Measurements from ENCODE around the gene TMEM141.

TMEM141 gene

GRCh38 chr9:136790640-136791515 lies at the start of gene TMEM141:
TMEM141 (plus strand) TSS chr9:136791344; CDS start chr9:136791371, 27 bp downstream.
- FAIRE-seq (peak; percentile 92), DNase-seq (ENCODE audit: insufficient read length, low spot score) (peak; percentile 88)

DNA sequence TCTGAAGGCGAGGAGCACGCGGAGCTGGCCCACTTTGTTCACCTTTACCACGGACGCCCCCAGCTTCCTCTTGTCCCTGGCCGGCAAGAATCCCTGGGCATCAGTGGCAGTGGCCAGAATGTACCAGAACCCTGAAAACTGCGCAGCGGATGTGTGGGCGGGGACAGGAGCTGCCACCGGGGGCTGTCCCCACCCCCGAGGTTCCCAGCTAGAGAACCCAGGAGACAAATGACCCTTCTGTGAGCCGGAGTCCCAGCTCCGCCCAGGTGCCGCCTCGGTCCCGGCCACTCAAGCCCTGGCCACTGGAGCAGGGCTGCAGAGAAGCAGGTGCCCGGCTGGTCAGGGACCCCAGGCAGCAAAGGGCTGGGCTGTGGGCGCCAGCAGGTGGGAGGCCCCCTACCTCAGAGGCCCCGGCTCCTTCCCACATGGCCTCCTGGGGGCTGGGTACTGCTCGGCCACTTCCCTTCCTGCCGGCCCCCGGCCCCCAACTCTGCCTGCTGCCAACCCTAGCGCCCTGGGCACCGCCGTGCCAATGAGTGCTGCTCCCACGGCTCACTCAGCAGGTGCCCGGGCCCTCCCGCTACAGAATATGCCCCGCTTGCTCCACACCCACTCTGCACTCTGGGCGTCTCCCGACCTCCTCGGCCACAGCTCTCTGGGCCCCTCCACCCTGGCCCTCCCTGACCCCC lies 49.1 kb upstream of the TMEM141 start:
- peak; percentile 52 for FAIRE-seq

DNA sequence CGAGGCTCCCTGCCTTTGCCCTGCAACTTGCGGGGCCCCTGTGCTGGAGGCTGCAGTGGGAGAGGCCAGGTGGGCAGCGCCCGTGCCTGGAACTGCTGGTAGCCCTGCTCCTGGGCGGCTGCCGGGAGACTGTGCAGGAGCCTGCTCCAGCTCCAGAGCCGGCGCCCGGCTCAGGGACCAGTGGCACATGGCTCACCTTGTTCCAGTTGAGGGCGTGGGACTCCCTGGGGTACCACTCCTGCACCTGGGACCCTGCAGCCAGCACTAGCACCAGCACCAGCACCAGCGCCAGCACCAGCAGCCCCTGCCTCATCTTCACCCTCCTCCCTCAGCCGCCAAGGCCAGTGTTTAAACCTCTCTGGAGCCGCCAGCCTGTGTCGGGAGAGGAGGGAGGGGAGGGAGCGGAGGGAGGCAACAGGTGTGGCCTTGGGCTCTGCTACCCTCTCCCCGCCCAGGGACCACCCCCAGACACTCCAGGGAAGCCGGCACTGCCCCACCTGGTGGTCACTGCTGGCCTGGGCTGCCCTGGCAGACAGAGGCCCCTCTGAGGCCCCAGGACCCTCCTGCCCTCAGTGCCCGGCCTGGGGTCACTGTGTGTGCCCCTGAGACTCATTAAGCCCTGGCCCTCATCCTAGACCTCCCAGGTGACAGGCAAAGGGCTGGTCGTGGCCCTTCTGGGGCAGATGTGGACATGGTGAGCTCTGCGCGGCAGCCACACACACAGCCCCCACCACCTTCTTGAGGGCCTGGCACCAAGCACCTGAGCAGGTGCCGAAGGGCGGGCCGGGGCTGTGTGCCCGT lies 48.4 kb upstream of the TMEM141 start, which contains the start of gene LCN10:
Gene LCN10, minus strand, starts transcription at position 350 of the 801 bp plus-strand sequence. Its CDS starts 37 bp downstream, at position 313.
- no peak for DNase-seq (ENCODE audit: insufficient read length, low spot score)
- no peak for FAIRE-seq

More for the DNA sequence above, 49.1 kb upstream of the TMEM141 start:
- peak; percentile 77 for DNase-seq (ENCODE audit: insufficient read length, low spot score)

GRCh38 chr9:136743639-136744211 lies 47.4 kb upstream of the TMEM141 start:
- FAIRE-seq: no peak

DNA sequence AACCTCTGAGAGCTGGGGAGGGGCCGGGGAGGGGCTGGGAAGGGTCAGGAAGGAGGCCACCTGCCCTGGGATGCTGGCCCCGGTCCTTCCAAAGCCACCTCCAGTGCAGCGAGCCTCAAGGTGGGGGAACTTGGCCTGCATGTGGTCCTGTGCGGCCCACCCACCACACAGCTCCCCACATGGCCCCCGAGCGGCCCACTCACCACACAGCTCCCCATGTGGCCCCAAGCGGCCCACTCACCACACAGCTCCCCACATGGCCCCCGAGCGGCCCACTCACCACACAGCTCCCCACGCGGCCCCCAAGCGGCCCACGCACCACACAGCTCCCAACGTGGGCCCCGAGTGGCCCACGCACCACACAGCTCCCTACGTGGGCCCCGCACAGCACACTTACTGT lies 46.4 kb upstream of the TMEM141 start:
- FAIRE-seq (no peak), DNase-seq (ENCODE audit: insufficient read length, low spot score) (no peak)

More at GRCh38 chr9:136743639-136744211, 47.4 kb upstream of the TMEM141 start:
- DNase-seq (ENCODE audit: insufficient read length, low spot score): no peak

GRCh38 chr9:136745389-136746154 lies 45.6 kb upstream of the TMEM141 start:
- no peak for DNase-seq (ENCODE audit: insufficient read length, low spot score)
- no peak for FAIRE-seq

DNA sequence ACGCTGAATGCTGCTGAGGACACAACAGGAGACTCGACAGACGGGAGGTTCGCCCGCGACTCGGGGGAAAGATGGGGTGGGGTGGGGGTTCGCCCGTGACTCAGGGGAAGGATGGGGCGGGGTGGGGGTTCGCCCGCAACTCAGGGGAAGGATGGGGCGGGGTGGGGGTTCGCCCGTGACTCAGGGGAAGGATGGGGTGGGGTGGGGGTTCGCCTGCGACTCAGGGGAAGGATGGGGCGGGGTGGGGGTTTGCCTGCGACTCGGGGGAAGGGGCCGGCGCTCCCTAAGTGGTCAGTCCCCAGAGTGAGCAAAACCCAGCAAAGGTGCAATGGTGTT lies 45.0 kb upstream of the TMEM141 start:
- FAIRE-seq (no peak), DNase-seq (ENCODE audit: insufficient read length, low spot score) (no peak)

- DNase-seq (ENCODE audit: insufficient read length, low spot score) (no peak), FAIRE-seq (no peak)
These were observed 44.5 kb upstream of the TMEM141 start for GRCh38 chr9:136746621-136747020.

- FAIRE-seq: no peak
- no peak for DNase-seq (ENCODE audit: insufficient read length, low spot score)
These were observed 43.7 kb upstream of the TMEM141 start for GRCh38 chr9:136747161-136748060.

GRCh38 chr9:136748201-136748600 lies 42.9 kb upstream of the TMEM141 start, which contains the start of gene LCN6:
LCN6 (minus strand) TSS chr9:136748525; CDS start chr9:136748483, 42 bp downstream.
- DNase-seq (ENCODE audit: insufficient read length, low spot score): no peak
- FAIRE-seq: no peak

DNA sequence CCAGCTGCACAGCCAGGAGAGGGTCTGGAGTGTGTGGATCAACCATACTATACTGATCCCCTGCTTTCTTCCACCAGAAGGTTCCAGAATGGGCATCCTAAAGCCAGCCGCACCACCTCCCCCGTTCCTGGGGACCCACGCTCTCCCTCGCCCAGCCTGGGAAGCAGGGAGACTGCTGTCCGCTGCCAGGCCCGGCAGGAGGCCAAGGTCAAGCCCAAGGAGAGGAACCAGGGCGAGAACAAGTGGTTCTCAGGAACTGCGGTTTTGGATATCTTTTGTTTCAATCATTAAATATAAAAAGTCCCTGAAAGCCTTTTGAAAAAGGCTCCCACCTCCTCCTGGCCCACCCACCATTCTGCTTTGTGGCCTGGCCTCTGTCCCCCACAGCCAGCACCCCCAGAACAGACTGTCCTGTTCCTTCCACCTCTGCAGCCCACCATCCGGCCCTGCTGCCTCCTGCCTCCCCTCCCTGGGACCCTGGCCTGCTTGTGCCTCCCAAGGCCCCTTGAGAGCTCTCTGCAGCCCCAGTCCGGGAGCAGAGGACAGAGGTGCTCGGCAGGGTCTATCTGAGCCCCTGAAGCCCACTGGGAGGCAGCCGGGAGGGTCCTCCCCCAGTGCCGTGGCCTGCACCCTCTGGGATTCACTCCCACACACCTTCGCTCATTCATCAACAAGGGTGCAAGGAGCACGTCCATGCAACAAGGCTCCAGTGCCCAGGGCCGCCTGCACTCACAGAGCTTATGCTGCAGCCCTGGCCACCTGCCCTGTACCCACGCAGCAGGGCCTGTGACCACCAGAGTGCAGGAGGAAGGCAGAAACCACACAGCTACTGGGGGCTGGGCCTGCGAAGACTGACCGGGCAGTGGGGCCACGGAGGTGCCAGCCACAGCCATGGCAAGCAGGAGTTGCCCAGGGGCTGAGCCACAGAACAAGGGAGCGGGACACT lies 42.2 kb upstream of the TMEM141 start:
- no peak for DNase-seq (ENCODE audit: insufficient read length, low spot score)
- FAIRE-seq: no peak

- DNase-seq (ENCODE audit: insufficient read length, low spot score) (no peak), FAIRE-seq (no peak)
These were observed 40.6 kb upstream of the TMEM141 start for GRCh38 chr9:136750526-136750925.

DNA sequence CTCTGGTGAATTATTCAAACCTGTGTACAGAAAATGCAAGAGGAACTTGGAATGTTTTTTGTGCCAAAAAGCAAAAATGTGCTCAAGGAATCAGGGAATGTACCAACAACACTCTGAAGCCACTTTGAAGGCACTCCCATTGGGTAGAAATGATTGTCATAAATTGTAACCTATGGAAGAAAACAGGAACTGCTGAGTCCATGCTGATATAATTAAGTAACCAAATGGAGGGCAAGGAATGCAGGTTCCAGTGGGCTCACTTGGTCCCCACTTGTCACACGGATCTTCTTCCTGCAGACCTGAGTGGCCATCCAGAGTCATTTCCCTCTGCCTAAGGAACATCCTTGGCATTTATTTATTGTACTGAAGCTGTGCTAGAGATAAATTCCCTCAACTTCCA lies 39.9 kb upstream of the TMEM141 start:
- no peak for FAIRE-seq
- no peak for DNase-seq (ENCODE audit: insufficient read length, low spot score)

GRCh38 chr9:136751814-136752213 lies 39.3 kb upstream of the TMEM141 start:
- DNase-seq (ENCODE audit: insufficient read length, low spot score): no peak
- no peak for FAIRE-seq

GRCh38 chr9:136753371-136754058 lies 37.6 kb upstream of the TMEM141 start:
- no peak for FAIRE-seq
- DNase-seq (ENCODE audit: insufficient read length, low spot score): no peak

GRCh38 chr9:136754059-136754572 lies 37.0 kb upstream of the TMEM141 start:
- no peak for DNase-seq (ENCODE audit: insufficient read length, low spot score)
- FAIRE-seq: no peak

Measured in GM19239 (cell line).